H1 (cell line): Measurements from ENCODE around the gene CCSER2. TPM values are rescaled to one million over a fixed set of nuclear protein-coding genes. Genes with fewer than 3 reads are reported as not detected.

Source experiments
- ATF3 ChIP-seq: IDR thresholded peaks from 2 replicates; pipeline ENCODE4 v1.6.1; 2011; ENCODE audit warnings: low read depth, mild to moderate bottlenecking, low read length; ENCODE audit not compliant: insufficient read depth
- CHD7 ChIP-seq: fragments of 300-600 bp; sonication (generic); IDR thresholded peaks from 2 replicates; pipeline ENCODE4 v1.7.1; 2012; ENCODE audit warnings: low read length, moderate library complexity, mild to moderate bottlenecking, inconsistent platforms; ENCODE audit not compliant: insufficient replicate concordance
- CTBP2 ChIP-seq: IDR thresholded peaks from 2 replicates; pipeline ENCODE4 v1.7.0; 2011; ENCODE audit warnings: borderline replicate concordance, mild to moderate bottlenecking, moderate library complexity, mixed read lengths, low read length; ENCODE audit not compliant: insufficient read depth, insufficient read length
- EP300 ChIP-seq, 2 experiments: IDR thresholded peaks; 1 replicate in 1 of 2; 2 replicates in 1 of 2; pipeline ENCODE4 v1.6.1; 2011 to 2012; ENCODE audit warnings: low read depth in 2 of 2, low read length in 2 of 2, mild to moderate bottlenecking in 2 of 2, borderline replicate concordance in 1 of 2, inconsistent platforms in 1 of 2, moderate library complexity in 1 of 2
- JUN ChIP-seq: IDR thresholded peaks from 2 replicates; pipeline ENCODE4 v1.6.1; 2011; ENCODE audit warnings: low read depth, mild to moderate bottlenecking, improper control_type of control experiment, low read length
- POLR2A ChIP-seq, 2 experiments: IDR thresholded peaks; 1 replicate in 1 of 2; 2 replicates in 1 of 2; pipeline ENCODE4 v1.6.1; 2011; ENCODE audit warnings: low read depth in 2 of 2, low read length in 2 of 2, mild to moderate bottlenecking in 2 of 2; ENCODE audit errors: control extremely low read depth in 1 of 2
- SAP30 ChIP-seq: fragments of 300-600 bp; sonication (generic); IDR thresholded peaks from 2 replicates; pipeline ENCODE4 v1.7.1; 2012; ENCODE audit warnings: low read length, moderate library complexity, mild to moderate bottlenecking, inconsistent platforms; ENCODE audit not compliant: insufficient read depth, insufficient replicate concordance
- SP2 ChIP-seq: IDR thresholded peaks from 2 replicates; pipeline ENCODE4 v1.6.1; 2012; ENCODE audit warnings: mild to moderate bottlenecking, low read length, inconsistent platforms
- SRF ChIP-seq: IDR thresholded peaks from 2 replicates; pipeline ENCODE4 v1.6.1; 2011; ENCODE audit warnings: mild to moderate bottlenecking, low read depth, low read length, moderate library complexity
- USF2 ChIP-seq: IDR thresholded peaks from 2 replicates; pipeline ENCODE4 v1.6.1; 2011; ENCODE audit warnings: low read length, improper control_type of control experiment
- polyA plus RNA-seq, 7 experiments: library from polyadenylated mRNA; depleted of rRNA in 3 of 7; stranded (reverse) in 5 of 7; unstranded in 2 of 7; fragments of >200 nt in 5 of 7; fragments of 200-250 nt in 2 of 7; gene quantifications; 1 replicate in 5 of 7; 2 replicates in 1 of 7; 4 replicates in 1 of 7; pipeline versions ENCODE4 v1.2.1 to v1.2.3, GENCODE V29; 2011 to 2013; ENCODE audit warnings: missing spikeins in 2 of 7, mixed read lengths in 2 of 7
- total RNA-seq: library from RNA; stranded (reverse); fragmentation: NEBNext Ultra II Directional; extraction: Animal tissue kit (Norgen Biotek cat#: 25700); gene quantifications from 2 replicates; pipeline ENCODE4 v1.2.1, GENCODE V29; 2021

CCSER2 gene
- total and polyA plus RNA-seq, 2 of the 8 experiments (the other 6 are each of a cell fraction or from before 2014, with no cell fraction given), result 6.9 to 30.5 TPM

GRCh38 chr10:84493361-84493760 lies 165.0 kb downstream of the CCSER2 start (continued):
- TF ChIP-seq CHD7 (no peak), EP300 (IDR thresholded peaks at IDR 0.05; ENCODE audit: borderline replicate concordance in 1 of 2, low read depth in 2 of 2, low read length in 2 of 2) (no peak), POLR2A (IDR thresholded peaks at IDR 0.05; ENCODE audit: control extremely low read depth in 1 of 2, low read depth in 2 of 2, low read length in 2 of 2) (no peak), SAP30 (no peak), JUN (no peak), SP2 (no peak), SRF (no peak), CTBP2 (no peak), ATF3 (no peak), USF2 (no peak)
